WTC11 (cell line): ENCODE results near the gene UBAC2. TPM values are rescaled to one million over a fixed set of nuclear protein-coding genes. Genes with fewer than 3 reads are reported as not detected.

Experiments
- ATAC-seq: fragments of 200-7000 bp; cut with Tn5 transposase; 2 replicates; pipeline ENCODE4 v1.10.0; 2021; ENCODE audit warnings: mild to moderate bottlenecking, moderate library complexity
- CTCF ChIA-PET: fragments of 300-600 bp; sonication (Branson Sonifier 250); formaldehyde crosslinking; loops from one replicate; lab custom pipeline; 2021; ENCODE audit warnings: antibody characterized with exemption; lab: Charles Lee
- POLR2A ChIA-PET: fragments of 350-600 bp; sonication (Branson Sonifier 250); formaldehyde crosslinking; loops from one replicate; lab custom pipeline; 2021; ENCODE audit warnings: antibody characterized with exemption; lab: Charles Lee
- DNase-seq: peaks from one replicate; pipeline ENCODE4 v3.0.0; 2021; ENCODE audit warnings: low spot score
- H3K27ac Mint-ChIP-seq: 2 replicates; pipeline ENCODE4 v1.8.0; 2021; ENCODE audit warnings: mixed read lengths
- H3K27me3 Mint-ChIP-seq: 2 replicates; pipeline ENCODE4 v1.8.0; 2021; ENCODE audit warnings: low read depth, mild to moderate bottlenecking, moderate library complexity, mixed read lengths
- H3K36me3 Mint-ChIP-seq: 2 replicates; pipeline ENCODE4 v1.8.0; 2021; ENCODE audit warnings: mixed read lengths
- H3K4me1 Mint-ChIP-seq: 2 replicates; pipeline ENCODE4 v1.8.0; 2022; ENCODE audit warnings: mixed read lengths
- H3K4me3 Mint-ChIP-seq: 2 replicates; pipeline ENCODE4 v1.8.0; 2021; ENCODE audit warnings: mild to moderate bottlenecking, moderate library complexity, mixed read lengths
- H3K9me3 Mint-ChIP-seq: 2 replicates; pipeline ENCODE4 v1.8.0; 2021; ENCODE audit warnings: mixed read lengths
- AFF4 ChIP-seq: sonication (generic); formaldehyde crosslinking; IDR thresholded peaks from 2 replicates; pipeline ENCODE4 v1.8.1; 2023; ENCODE audit warnings: mild to moderate bottlenecking, missing genetic modification reagents, borderline replicate concordance
- FOXJ3 ChIP-seq: sonication (generic); formaldehyde crosslinking; IDR thresholded peaks from 2 replicates; pipeline ENCODE4 v1.9.0; 2021; ENCODE audit warnings: missing genetic modification reagents, mild to moderate bottlenecking, borderline replicate concordance
- FOXP1 ChIP-seq: sonication (generic); formaldehyde crosslinking; IDR thresholded peaks from 2 replicates; pipeline ENCODE4 v1.8.0; 2022; ENCODE audit warnings: missing genetic modification reagents, mild to moderate bottlenecking, moderate library complexity, borderline replicate concordance
- GABPB1 ChIP-seq: sonication (generic); formaldehyde crosslinking; IDR thresholded peaks from 2 replicates; pipeline ENCODE4 v1.8.1; 2023; ENCODE audit warnings: mild to moderate bottlenecking, missing genetic modification reagents
- HMGA2 ChIP-seq: fragments of 250-450 bp; sonication (Bioruptor Pico); IDR thresholded peaks from 2 replicates; pipeline ENCODE4 v1.4.0; 2021; ENCODE audit warnings: mild to moderate bottlenecking, moderate library complexity
- JUN ChIP-seq: sonication (generic); formaldehyde crosslinking; IDR thresholded peaks from 2 replicates; pipeline ENCODE4 v1.8.0; 2023; ENCODE audit warnings: mild to moderate bottlenecking, missing genetic modification reagents
- MAX ChIP-seq: sonication (generic); formaldehyde crosslinking; IDR thresholded peaks from 2 replicates; pipeline ENCODE4 v1.8.0; 2022; ENCODE audit warnings: mild to moderate bottlenecking, missing genetic modification reagents
- MYBL2 ChIP-seq: sonication (generic); formaldehyde crosslinking; IDR thresholded peaks from 2 replicates; pipeline ENCODE4 v1.8.1; 2023; ENCODE audit warnings: mild to moderate bottlenecking, moderate library complexity, missing genetic modification reagents
- NFE2L1 ChIP-seq: sonication (generic); formaldehyde crosslinking; IDR thresholded peaks from 2 replicates; pipeline ENCODE4 v1.8.1; 2023; ENCODE audit warnings: missing genetic modification reagents
- RELA ChIP-seq: sonication (generic); formaldehyde crosslinking; IDR thresholded peaks from 2 replicates; pipeline ENCODE4 v1.8.1; 2022; ENCODE audit warnings: missing genetic modification reagents, mild to moderate bottlenecking, borderline replicate concordance
- SOX15 ChIP-seq: fragments of 250-450 bp; sonication (Bioruptor Pico); IDR thresholded peaks from 2 replicates; pipeline ENCODE4 v1.9.0; 2021; ENCODE audit warnings: mild to moderate bottlenecking
- TCF7 ChIP-seq: sonication (generic); formaldehyde crosslinking; IDR thresholded peaks from 2 replicates; pipeline ENCODE4 v1.8.0; 2022; ENCODE audit warnings: mild to moderate bottlenecking, low read depth, missing genetic modification reagents, moderate library complexity
- TEAD1 ChIP-seq: sonication (generic); formaldehyde crosslinking; IDR thresholded peaks from 2 replicates; pipeline ENCODE4 v1.8.0; 2022; ENCODE audit warnings: mild to moderate bottlenecking, missing genetic modification reagents
- USF1 ChIP-seq: sonication (generic); formaldehyde crosslinking; IDR thresholded peaks from 2 replicates; pipeline ENCODE4 v1.8.0; 2022; ENCODE audit warnings: mild to moderate bottlenecking, missing genetic modification reagents
- ZMAT4 ChIP-seq: fragments of 250-450 bp; sonication (Bioruptor Pico); IDR thresholded peaks from 2 replicates; pipeline ENCODE4 v1.9.0; 2021; ENCODE audit warnings: mild to moderate bottlenecking
- ZNF416 ChIP-seq: fragments of 250-450 bp; sonication (Bioruptor Pico); IDR thresholded peaks from 2 replicates; pipeline ENCODE4 v1.9.0; 2021; ENCODE audit warnings: mild to moderate bottlenecking, inconsistent platforms
- total RNA-seq: library from RNA; stranded (reverse); gene quantifications from 3 replicates; pipeline ENCODE4 v1.2.3, GENCODE V29; 2021
- TF ChIP-seq, protein P1 (sequence below): sonication (generic); formaldehyde crosslinking; IDR thresholded peaks from 2 replicates; pipeline ENCODE4 v1.8.1; 2022; ENCODE audit warnings: mild to moderate bottlenecking, missing genetic modification reagents, moderate library complexity, borderline replicate concordance
- TF ChIP-seq, protein P2 (sequence below): fragments of 250-450 bp; sonication (Bioruptor Pico); IDR thresholded peaks from 2 replicates; pipeline ENCODE4 v2.1.2; 2022; ENCODE audit warnings: mild to moderate bottlenecking, moderate library complexity
- TF ChIP-seq, protein P3 (sequence below): sonication (generic); formaldehyde crosslinking; IDR thresholded peaks from 2 replicates; pipeline ENCODE4 v1.8.1; 2022; ENCODE audit warnings: low read depth, missing genetic modification reagents, borderline replicate concordance
- TF ChIP-seq, protein P4 (sequence below): sonication (generic); formaldehyde crosslinking; IDR thresholded peaks from 2 replicates; pipeline ENCODE4 v1.8.1; 2023; ENCODE audit warnings: mild to moderate bottlenecking, missing genetic modification reagents, moderate library complexity

Gene UBAC2
- total RNA-seq, 1 experiment from 2014 or later: 64.7 TPM

DNA sequence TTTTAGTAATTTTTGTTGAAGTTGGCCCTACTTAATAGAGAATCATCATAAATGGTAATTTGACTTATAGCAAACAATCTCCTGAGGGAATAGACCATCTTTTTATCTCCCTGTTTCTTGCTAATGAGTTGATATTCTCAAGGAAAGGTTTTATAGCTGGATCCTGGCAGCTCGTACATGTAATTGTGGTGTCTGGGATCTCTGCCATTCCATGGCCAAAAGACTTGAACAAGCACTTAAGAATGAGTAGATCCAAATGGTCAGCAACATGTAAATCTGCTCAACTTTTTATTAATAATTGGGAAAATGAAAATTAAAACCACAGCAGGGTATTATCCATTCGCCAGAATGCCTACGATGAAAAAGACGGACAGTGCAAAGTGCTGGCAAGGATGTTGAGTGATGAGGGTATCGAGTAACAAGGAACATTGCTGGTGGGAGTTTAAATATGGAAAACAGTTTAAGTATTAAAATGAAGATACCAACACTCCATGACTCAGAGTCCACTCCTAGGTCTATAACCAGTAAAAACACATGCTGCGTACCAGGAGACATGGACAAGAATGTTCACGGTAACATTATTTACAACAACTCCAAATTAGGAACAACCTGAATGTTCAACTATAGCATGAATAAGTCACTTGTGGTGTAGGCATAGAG, 62.6 kb downstream of the UBAC2 start (continued):
- TF ChIP-seq NFE2L1 (CRISPR knock-in tag) (no peak), FOXP1 (CRISPR knock-in tag) (no peak), SOX15 (CRISPR knock-in tag) (no peak), TCF7 (CRISPR knock-in tag) (no peak), RELA (CRISPR knock-in tag) (no peak)

DNA sequence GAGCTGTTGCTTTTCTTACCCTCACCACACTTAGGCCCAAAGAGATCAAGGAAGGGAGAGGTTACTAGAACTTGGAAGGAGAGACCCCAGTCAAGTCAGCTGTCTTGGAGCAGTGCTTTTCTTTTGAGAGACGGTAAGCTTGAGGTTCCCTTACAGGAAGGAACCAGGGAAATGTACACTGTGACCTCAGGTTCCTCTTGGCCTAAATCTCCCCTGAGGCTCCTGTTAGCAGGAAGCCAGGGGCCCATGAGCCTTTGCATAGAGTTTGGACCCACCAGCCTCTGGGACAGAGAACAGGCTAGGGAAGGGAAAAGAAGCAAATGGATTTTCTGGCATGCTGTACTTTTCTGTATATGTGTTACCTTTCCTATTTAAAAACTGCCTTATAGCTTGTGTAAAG, 63.4 kb downstream of the UBAC2 start:
- Mint-ChIP-seq H3K9me3 (no peaks in the 10 kb centered on the region), H3K36me3 (no peaks in the 10 kb centered on the region), H3K27ac (peak overlapping the region; percentile 73; the same call in 1 of the 2 replicates), H3K4me3 (no peak overlapping the region), H3K4me1 (peaks cover 12% of the 10 kb centered on the region), H3K27me3 (no peaks in the 10 kb centered on the region)
- POLR2A ChIA-PET: interaction anchor here (0.9 kb wide), 1 partner anchor 87 kb away, joined by 3 read pairs; no protein-coding TSS in a partner anchor
- DNase-seq (no peak), ATAC-seq (no peak)
- no peak for TF ChIP-seq MYBL2 (CRISPR knock-in tag)
- TF ChIP-seq ZMAT4: no peak
- TF ChIP-seq HMGA2: no peak
- no peak for TF ChIP-seq JUN (CRISPR knock-in tag)
- no peak for TF ChIP-seq AFF4 (CRISPR knock-in tag)
- TF ChIP-seq, protein P1, sequence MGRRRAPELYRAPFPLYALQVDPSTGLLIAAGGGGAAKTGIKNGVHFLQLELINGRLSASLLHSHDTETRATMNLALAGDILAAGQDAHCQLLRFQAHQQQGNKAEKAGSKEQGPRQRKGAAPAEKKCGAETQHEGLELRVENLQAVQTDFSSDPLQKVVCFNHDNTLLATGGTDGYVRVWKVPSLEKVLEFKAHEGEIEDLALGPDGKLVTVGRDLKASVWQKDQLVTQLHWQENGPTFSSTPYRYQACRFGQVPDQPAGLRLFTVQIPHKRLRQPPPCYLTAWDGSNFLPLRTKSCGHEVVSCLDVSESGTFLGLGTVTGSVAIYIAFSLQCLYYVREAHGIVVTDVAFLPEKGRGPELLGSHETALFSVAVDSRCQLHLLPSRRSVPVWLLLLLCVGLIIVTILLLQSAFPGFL: no peak
- no peak for TF ChIP-seq GABPB1 (CRISPR knock-in tag)
- TF ChIP-seq TEAD1 (CRISPR knock-in tag): no peak
- TF ChIP-seq, protein P2, sequence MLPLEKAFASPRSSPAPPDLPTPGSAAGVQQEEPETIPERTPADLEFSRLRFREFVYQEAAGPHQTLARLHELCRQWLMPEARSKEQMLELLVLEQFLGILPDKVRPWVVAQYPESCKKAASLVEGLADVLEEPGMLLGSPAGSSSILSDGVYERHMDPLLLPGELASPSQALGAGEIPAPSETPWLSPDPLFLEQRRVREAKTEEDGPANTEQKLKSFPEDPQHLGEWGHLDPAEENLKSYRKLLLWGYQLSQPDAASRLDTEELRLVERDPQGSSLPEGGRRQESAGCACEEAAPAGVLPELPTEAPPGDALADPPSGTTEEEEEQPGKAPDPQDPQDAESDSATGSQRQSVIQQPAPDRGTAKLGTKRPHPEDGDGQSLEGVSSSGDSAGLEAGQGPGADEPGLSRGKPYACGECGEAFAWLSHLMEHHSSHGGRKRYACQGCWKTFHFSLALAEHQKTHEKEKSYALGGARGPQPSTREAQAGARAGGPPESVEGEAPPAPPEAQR (CRISPR knock-in tag): no peak
- no peak for TF ChIP-seq MAX
- no peak for TF ChIP-seq SOX15 (CRISPR knock-in tag)
- TF ChIP-seq FOXJ3 (CRISPR knock-in tag): no peak
- TF ChIP-seq ZNF416 (CRISPR knock-in tag): no peak
- TF ChIP-seq, protein P3, sequence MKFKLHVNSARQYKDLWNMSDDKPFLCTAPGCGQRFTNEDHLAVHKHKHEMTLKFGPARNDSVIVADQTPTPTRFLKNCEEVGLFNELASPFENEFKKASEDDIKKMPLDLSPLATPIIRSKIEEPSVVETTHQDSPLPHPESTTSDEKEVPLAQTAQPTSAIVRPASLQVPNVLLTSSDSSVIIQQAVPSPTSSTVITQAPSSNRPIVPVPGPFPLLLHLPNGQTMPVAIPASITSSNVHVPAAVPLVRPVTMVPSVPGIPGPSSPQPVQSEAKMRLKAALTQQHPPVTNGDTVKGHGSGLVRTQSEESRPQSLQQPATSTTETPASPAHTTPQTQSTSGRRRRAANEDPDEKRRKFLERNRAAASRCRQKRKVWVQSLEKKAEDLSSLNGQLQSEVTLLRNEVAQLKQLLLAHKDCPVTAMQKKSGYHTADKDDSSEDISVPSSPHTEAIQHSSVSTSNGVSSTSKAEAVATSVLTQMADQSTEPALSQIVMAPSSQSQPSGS (CRISPR knock-in tag): no peak
- no peak for TF ChIP-seq USF1
- TF ChIP-seq, protein P4, sequence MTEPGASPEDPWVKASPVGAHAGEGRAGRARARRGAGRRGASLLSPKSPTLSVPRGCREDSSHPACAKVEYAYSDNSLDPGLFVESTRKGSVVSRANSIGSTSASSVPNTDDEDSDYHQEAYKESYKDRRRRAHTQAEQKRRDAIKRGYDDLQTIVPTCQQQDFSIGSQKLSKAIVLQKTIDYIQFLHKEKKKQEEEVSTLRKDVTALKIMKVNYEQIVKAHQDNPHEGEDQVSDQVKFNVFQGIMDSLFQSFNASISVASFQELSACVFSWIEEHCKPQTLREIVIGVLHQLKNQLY (CRISPR knock-in tag): no peak
- CTCF ChIA-PET: interaction anchor here (0.9 to 3.1 kb wide), 4 partner anchors 49 to 128 kb away, joined by 3 to 17 read pairs (median 8); partner anchors contain the start of gene UBAC2
